Ramos (cell line): ENCODE results near the gene KTN1.

Experiments used
- in situ Hi-C: fragments of 300-500 bp; cut with MboI; formaldehyde crosslinking; loops from one replicate; pipeline ENCODE4 v1.14.3; 2022; ENCODE audit warnings: low sequenced_read_pairs; ENCODE audit not compliant: unreplicated experiment

The KTN1 gene

GRCh38 chr14:55574988-55575387 lies 5.0 kb upstream of the KTN1 start:
- in situ Hi-C loops = no loop called here

- in situ Hi-C loops = no loop called here
Measured at GRCh38 chr14:55577229-55577628, 2.8 kb upstream of the KTN1 start.

- in situ Hi-C loops = no loop called here
Measured at GRCh38 chr14:55578511-55578910, 1.5 kb upstream of the KTN1 start.

- in situ Hi-C loops = no loop called here
Measured at GRCh38 chr14:55580470-55581341, 699 bp downstream of the KTN1 start.

GRCh38 chr14:55581342-55581771 lies 1.4 kb downstream of the KTN1 start:
- in situ Hi-C loops = no loop called here

GRCh38 chr14:55582746-55583145 lies 2.7 kb downstream of the KTN1 start:
- in situ Hi-C loops = no loop called here

- in situ Hi-C loops = no loop called here
Measured at GRCh38 chr14:55583942-55584468, 4.0 kb downstream of the KTN1 start.

GRCh38 chr14:55585854-55586253 lies 5.8 kb downstream of the KTN1 start:
- in situ Hi-C loops = no loop called here

GRCh38 chr14:55586411-55586810 lies 6.4 kb downstream of the KTN1 start:
- in situ Hi-C loops = no loop called here

- in situ Hi-C loops = no loop called here
Measured at GRCh38 chr14:55587847-55588246, 7.8 kb downstream of the KTN1 start.

GRCh38 chr14:55588259-55588699 lies 8.3 kb downstream of the KTN1 start:
- in situ Hi-C loops = no loop called here

- in situ Hi-C loops = no loop called here
Measured at GRCh38 chr14:55589171-55589570, 9.2 kb downstream of the KTN1 start.

- in situ Hi-C loops = no loop called here
Measured at GRCh38 chr14:55592436-55592835, 12.4 kb downstream of the KTN1 start.

GRCh38 chr14:55593698-55594097 lies 13.7 kb downstream of the KTN1 start:
- in situ Hi-C loops = no loop called here

GRCh38 chr14:55599250-55599879 lies 19.4 kb downstream of the KTN1 start:
- in situ Hi-C loops = no loop called here

- in situ Hi-C loops = no loop called here
Measured at GRCh38 chr14:55600784-55601561, 21.0 kb downstream of the KTN1 start.

GRCh38 chr14:55603401-55603953 lies 23.5 kb downstream of the KTN1 start:
- in situ Hi-C loops = no loop called here

- in situ Hi-C loops = no loop called here
Measured at GRCh38 chr14:55604488-55604887, 24.5 kb downstream of the KTN1 start.

GRCh38 chr14:55604900-55605418 lies 25.0 kb downstream of the KTN1 start:
- in situ Hi-C loops = no loop called here

GRCh38 chr14:55605793-55606192 lies 25.8 kb downstream of the KTN1 start:
- in situ Hi-C loops = no loop called here
